HL-60 (cell line): Measurements from ENCODE around the gene PLK1.
A peak's percentile ranks its signal among the peaks of the same experiment; 100 is the strongest.
"Not testable (repeated sequence)": the region's sequence is repeated elsewhere in the genome, so short reads cannot be mapped to it uniquely, and the experiment has no call there.

ENCODE experiments used
- DNase-seq, 2 experiments: peaks; one replicate each; pipeline ENCODE4 v3.0.0-alpha.2; 2010 to 2020; ENCODE audit warnings: low read depth in 1 of 2, low spot score in 1 of 2
- H3K27ac ChIP-seq: fragments of 250-450 bp; sonication (Bioruptor Pico); replicated peaks from 2 replicates; pipeline ENCODE4 v1.5.1; 2020; ENCODE audit warnings: mild to moderate bottlenecking, moderate library complexity
- H3K27me3 ChIP-seq: fragments of 250-450 bp; sonication (Bioruptor Pico); 2 replicates; pipeline ENCODE4 v1.5.1; 2021; ENCODE audit warnings: mild to moderate bottlenecking, moderate library complexity; ENCODE audit not compliant: insufficient read depth, poor library complexity, severe bottlenecking
- H3K4me3 ChIP-seq: replicated peaks from 2 replicates; pipeline ENCODE4 v1.5.1; 2011; ENCODE audit warnings: mild to moderate bottlenecking, control low read depth, low read length; ENCODE audit not compliant: insufficient read depth
- GABPA ChIP-seq: IDR thresholded peaks from 2 replicates; pipeline ENCODE4 v1.6.1; 2012; ENCODE audit warnings: low read depth
- POLR2AphosphoS5 ChIP-seq: IDR thresholded peaks from 2 replicates; pipeline ENCODE4 v1.6.1; 2012; ENCODE audit warnings: low read depth
- SPI1 ChIP-seq: IDR thresholded peaks from 2 replicates; pipeline ENCODE4 v1.6.1; 2012; ENCODE audit warnings: low read depth, mild to moderate bottlenecking, borderline replicate concordance
- long read RNA-seq: library from polyadenylated mRNA; unstranded; transcript quantifications from one replicate; pipeline ENCODE4 v2.0.0, GENCODE V29; 2020
- TF ChIP-seq, protein P1 (sequence below): IDR thresholded peaks from one replicate; pipeline ENCODE4 v1.5.1; 2011; ENCODE audit warnings: low read length, control low read depth, inconsistent platforms; ENCODE audit not compliant: insufficient read depth
- TF ChIP-seq, protein P2 (sequence below): IDR thresholded peaks from 2 replicates; pipeline ENCODE4 v1.6.1; 2012; ENCODE audit warnings: low read depth; ENCODE audit not compliant: insufficient replicate concordance

The PLK1 gene
- long read RNA-seq, full-length matches to known transcripts, result 978 of 1,035 reads
- long read RNA-seq, partial matches to known transcripts, result 20 of 1,035 reads
- long read RNA-seq, other reads (novel, unspliced or antisense), result 37 of 1,035 reads

DNA sequence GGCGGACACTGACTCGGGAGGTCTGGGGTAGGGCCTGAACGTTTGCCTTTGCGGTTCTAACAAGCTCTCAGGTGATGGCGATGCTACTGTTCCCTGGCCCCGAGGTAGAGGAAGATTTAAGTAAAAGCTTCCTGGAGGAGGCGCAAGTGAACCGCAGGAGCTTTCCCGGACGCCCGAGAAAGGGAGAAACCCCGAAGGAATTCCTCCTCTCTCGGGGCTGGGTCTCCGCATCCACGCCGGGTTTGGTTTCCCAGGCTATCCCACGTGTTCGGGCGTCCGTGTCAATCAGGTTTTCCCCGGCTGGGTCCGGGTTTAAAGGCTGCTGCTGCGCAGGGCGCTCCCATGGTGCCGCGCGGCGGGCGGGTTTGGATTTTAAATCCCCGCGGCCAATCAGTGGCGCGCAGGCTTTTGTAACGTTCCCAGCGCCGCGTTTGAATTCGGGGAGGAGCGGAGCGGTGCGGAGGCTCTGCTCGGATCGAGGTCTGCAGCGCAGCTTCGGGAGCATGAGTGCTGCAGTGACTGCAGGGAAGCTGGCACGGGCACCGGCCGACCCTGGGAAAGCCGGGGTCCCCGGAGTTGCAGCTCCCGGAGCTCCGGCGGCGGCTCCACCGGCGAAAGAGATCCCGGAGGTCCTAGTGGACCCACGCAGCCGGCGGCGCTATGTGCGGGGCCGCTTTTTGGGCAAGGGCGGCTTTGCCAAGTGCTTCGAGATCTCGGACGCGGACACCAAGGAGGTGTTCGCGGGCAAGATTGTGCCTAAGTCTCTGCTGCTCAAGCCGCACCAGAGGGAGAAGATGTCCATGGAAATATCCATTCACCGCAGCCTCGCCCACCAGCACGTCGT lies at the start of gene PLK1:
TSS of gene PLK1 (plus strand) at position 460 of the 844 bp plus-strand sequence. CDS start at position 504, 44 bp downstream.
- TF ChIP-seq GABPA, result 0 out of 2 replicates have a peak, but pooled peaks have one; percentile 7
- TF ChIP-seq POLR2AphosphoS5, result peak; percentile 76
- TF ChIP-seq, protein P1, sequence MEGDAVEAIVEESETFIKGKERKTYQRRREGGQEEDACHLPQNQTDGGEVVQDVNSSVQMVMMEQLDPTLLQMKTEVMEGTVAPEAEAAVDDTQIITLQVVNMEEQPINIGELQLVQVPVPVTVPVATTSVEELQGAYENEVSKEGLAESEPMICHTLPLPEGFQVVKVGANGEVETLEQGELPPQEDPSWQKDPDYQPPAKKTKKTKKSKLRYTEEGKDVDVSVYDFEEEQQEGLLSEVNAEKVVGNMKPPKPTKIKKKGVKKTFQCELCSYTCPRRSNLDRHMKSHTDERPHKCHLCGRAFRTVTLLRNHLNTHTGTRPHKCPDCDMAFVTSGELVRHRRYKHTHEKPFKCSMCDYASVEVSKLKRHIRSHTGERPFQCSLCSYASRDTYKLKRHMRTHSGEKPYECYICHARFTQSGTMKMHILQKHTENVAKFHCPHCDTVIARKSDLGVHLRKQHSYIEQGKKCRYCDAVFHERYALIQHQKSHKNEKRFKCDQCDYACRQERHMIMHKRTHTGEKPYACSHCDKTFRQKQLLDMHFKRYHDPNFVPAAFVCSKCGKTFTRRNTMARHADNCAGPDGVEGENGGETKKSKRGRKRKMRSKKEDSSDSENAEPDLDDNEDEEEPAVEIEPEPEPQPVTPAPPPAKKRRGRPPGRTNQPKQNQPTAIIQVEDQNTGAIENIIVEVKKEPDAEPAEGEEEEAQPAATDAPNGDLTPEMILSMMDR, result no peak
- H3K4me3 ChIP-seq, result peak within 1 kb of the TSS; percentile 61
- H3K27ac ChIP-seq, result peak within 1 kb of the TSS; percentile 80
- H3K27me3 ChIP-seq, result no peaks in the 10 kb centered on the region
- peak; percentile 71 to 89 for DNase-seq

DNA sequence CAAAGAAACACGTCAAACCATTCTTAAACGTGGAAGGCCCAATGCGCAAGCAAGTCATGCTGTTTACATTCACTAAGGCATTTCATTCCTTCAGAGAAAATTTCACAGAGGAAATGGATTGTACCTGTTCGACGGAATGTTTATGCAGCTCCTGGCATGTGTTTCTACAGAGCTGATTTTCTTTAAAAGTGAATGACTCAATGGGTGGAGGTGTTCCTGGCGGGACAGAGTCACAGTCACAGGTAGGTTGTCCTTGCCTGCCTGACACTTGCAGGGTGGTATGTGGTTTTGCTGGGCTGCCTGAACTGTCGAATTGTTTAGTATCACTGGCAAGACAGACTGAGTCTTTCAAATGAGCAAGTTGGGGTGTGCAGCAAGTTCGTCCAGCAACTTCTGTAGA lies 49.2 kb upstream of the PLK1 start:
- H3K27ac ChIP-seq, result no peak overlapping the region
- H3K27me3 ChIP-seq, result no peaks in the 10 kb centered on the region
- H3K4me3 ChIP-seq, result no peak overlapping the region
- DNase-seq, result no peak
- TF ChIP-seq POLR2AphosphoS5 (no peak), GABPA (no peak), SPI1 (no peak)
- TF ChIP-seq, protein P1, result no peak
- TF ChIP-seq, protein P2, sequence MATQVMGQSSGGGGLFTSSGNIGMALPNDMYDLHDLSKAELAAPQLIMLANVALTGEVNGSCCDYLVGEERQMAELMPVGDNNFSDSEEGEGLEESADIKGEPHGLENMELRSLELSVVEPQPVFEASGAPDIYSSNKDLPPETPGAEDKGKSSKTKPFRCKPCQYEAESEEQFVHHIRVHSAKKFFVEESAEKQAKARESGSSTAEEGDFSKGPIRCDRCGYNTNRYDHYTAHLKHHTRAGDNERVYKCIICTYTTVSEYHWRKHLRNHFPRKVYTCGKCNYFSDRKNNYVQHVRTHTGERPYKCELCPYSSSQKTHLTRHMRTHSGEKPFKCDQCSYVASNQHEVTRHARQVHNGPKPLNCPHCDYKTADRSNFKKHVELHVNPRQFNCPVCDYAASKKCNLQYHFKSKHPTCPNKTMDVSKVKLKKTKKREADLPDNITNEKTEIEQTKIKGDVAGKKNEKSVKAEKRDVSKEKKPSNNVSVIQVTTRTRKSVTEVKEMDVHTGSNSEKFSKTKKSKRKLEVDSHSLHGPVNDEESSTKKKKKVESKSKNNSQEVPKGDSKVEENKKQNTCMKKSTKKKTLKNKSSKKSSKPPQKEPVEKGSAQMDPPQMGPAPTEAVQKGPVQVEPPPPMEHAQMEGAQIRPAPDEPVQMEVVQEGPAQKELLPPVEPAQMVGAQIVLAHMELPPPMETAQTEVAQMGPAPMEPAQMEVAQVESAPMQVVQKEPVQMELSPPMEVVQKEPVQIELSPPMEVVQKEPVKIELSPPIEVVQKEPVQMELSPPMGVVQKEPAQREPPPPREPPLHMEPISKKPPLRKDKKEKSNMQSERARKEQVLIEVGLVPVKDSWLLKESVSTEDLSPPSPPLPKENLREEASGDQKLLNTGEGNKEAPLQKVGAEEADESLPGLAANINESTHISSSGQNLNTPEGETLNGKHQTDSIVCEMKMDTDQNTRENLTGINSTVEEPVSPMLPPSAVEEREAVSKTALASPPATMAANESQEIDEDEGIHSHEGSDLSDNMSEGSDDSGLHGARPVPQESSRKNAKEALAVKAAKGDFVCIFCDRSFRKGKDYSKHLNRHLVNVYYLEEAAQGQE, result no peak

DNA sequence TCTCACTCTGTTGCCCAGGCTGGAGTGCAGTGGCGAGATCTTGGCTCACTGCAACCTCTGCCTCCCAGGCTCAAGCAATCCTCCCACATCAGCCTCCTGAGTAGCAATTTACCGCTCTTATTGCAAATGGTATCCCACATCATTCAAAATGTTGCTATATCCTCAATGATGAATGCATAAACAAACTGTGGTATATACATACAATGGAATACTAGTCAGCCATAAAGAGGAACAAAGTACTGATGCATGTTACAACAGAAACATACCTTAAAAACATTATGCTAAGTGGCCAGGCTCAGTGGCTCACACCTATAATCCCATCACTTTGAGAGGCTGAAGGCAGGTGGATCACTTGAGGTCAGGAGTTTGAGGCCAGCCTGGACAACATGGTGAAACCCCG lies 46.8 kb upstream of the PLK1 start:
- H3K4me3 ChIP-seq, DNase-seq, H3K27ac ChIP-seq, H3K27me3 ChIP-seq: not testable (repeated sequence)

DNA sequence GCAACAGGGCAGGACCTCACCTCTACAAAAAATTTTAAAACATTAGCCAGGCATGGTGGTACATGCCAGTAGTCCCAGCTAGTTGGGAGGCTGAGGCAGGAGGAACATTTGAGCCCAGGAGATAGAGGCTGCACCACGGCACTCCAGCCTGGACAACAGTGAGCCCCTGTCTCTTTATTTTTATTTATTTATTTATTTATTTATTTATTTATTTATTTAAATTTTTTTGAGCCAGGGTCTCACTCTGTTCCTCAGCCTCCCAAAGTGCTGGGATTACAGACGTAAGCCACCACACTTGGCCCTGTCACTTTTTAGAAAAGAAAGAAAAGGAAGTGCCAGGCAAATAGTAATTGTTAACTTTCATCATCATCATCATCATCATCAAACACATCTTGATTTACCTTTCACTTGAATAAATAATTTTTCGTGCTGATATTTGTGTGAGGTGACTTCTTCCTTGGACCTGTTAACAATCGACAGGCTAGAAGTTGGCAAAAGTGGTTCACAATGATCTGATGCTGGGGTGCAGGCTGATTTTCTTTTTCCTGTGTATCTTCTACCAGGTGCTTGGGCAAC lies 44.1 kb upstream of the PLK1 start:
- no peaks in the 10 kb centered on the region for H3K27me3 ChIP-seq
- DNase-seq, result no peak
- TF ChIP-seq SPI1, result no peak
- TF ChIP-seq, protein P1, result no peak
- TF ChIP-seq, protein P2, result no peak
- TF ChIP-seq GABPA, result no peak
- no peak for TF ChIP-seq POLR2AphosphoS5
- H3K27ac ChIP-seq, result no peak overlapping the region
- H3K4me3 ChIP-seq, result no peak overlapping the region
